Measurements from ENCODE around the gene YTHDC2. TPM values are rescaled to one million over a fixed set of nuclear protein-coding genes. Genes with fewer than 3 reads are reported as not detected.

The YTHDC2 gene
- total RNA-seq, 4 donors from 2014 or later, result 12.4 to 33.4 (median 23.7) TPM

DNA sequence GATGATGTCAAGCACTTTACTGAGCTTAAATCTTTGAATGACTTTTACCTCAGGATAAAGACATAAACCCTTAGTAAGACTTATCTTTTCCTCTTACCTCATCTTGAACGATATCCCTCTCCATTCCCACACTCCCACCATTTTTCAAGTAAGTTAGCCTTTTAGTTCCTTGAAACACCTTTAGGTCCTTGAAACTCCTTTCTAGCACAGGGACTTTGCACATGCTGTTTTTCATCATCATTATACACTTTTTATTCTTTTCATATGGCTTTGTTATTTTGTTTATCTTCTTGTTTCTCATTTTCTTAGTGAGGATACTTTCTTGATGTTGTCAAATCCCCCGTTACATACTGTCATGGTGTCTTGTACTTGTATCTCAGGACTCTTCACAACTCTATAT is 24.8 kb downstream of the YTHDC2 start:
- Histone ChIP-seq H3K4me1 (no peaks in the 10 kb centered on the region), H3K4me3 (no peak overlapping the region), H3K27me3 (no peaks in the 10 kb centered on the region), H3K9me3 (no peaks in the 10 kb centered on the region), H3K27ac (no peak overlapping the region), H3K36me3 (peaks cover 0 to 89% (median 7%) of the 10 kb centered on the region in 3 donors)
- intact Hi-C loops (cut with DNase I), result no loop called here
- no peak for DNase-seq
- TF ChIP-seq CTCF (IDR thresholded peaks at IDR 0.05) (no peak), POLR2A (IDR thresholded peaks at IDR 0.05) (no peak)
- WGBS, 2 donors, result 96 to 100% methylated on average over 2 of the region's 2 CpGs

- intact Hi-C loops (cut with DNase I), result no loop called here
- no peak for DNase-seq
- Histone ChIP-seq H3K9me3 (no peaks in the 10 kb centered on the region), H3K4me1 (peaks cover 0 to 28% (median 3%) of the 10 kb centered on the region in 3 donors), H3K27ac (peak overlapping the region in 3 of 4 donors; percentile 23 to 63 (median 54)), H3K4me3 (no peak overlapping the region), H3K27me3 (no peaks in the 10 kb centered on the region), H3K36me3 (peaks cover 0 to 65% (median 0%) of the 10 kb centered on the region in 3 donors)
- TF ChIP-seq CTCF (IDR thresholded peaks at IDR 0.05) (no peak), POLR2A (IDR thresholded peaks at IDR 0.05) (no peak)
- 66 to 68% methylated on average over 3 of the region's 3 CpGs for WGBS, 2 donors
Measured at GRCh38 chr5:113546703-113547183, 33.2 kb downstream of the YTHDC2 start.

DNA sequence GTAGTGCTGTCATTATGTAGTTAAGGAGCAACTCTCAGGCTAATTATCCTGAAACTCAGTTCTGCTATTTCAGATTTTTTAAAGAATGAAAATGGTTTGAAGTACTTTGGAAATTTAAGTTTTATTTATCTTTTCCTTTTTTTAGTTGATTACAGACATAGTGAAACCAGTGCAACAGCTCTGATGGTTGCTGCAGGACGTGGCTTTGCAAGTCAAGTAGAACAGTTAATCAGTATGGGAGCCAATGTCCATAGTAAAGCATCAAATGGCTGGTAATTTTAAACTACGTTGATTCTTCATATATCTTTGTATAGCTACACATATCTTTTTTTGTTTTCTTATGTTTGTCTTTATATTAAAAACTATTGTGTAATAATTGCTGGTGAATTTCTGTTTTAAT is 34.9 kb downstream of the YTHDC2 start:
- Histone ChIP-seq H3K36me3 (peaks cover 0 to 63% (median 0%) of the 10 kb centered on the region in 3 donors), H3K27ac (no peak overlapping the region), H3K4me3 (no peak overlapping the region), H3K27me3 (no peaks in the 10 kb centered on the region), H3K4me1 (peaks cover 0 to 28% (median 3%) of the 10 kb centered on the region in 3 donors), H3K9me3 (no peaks in the 10 kb centered on the region)
- TF ChIP-seq POLR2A (IDR thresholded peaks at IDR 0.05), result no peak
- TF ChIP-seq CTCF (IDR thresholded peaks at IDR 0.05), result no peak
- no peak for DNase-seq
- intact Hi-C loops (cut with DNase I), result no loop called here
- WGBS, 2 donors, result 86 to 95% methylated on average over 2 of the region's 2 CpGs

- Histone ChIP-seq H3K36me3 (peaks cover 0 to 79% (median 0%) of the 10 kb centered on the region in 3 donors), H3K9me3 (no peaks in the 10 kb centered on the region), H3K4me1 (peaks cover 0 to 4% (median 0%) of the 10 kb centered on the region in 3 donors), H3K27me3 (no peaks in the 10 kb centered on the region), H3K27ac (no peak overlapping the region), H3K4me3 (no peak overlapping the region)
- intact Hi-C loops (cut with DNase I), result no loop called here
- DNase-seq, result no peak
- 93 to 96% methylated on average over 1 of the region's 1 CpG for WGBS, 2 donors
- no peak for TF ChIP-seq CTCF (IDR thresholded peaks at IDR 0.05)
Measured at GRCh38 chr5:113552137-113552536, 38.6 kb downstream of the YTHDC2 start.

DNA sequence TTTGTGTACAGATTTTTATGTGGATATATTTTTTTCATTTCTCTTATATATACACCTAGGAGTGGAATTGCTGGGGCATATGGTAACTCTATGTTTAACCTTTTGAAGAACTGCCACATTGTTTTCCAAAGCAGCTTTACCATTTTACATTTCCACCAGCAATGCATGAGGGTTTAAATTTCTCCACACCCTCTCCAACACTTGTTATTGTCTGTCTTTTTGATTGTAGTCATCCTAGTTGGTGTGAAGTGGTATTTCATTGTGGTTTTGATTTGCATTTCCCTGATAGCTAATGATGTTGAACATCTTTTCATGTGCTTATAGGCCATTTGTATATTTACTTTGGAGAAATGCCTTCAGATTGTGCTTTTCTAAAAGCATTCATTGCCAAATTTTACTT is 39.1 kb downstream of the YTHDC2 start:
- no peak for DNase-seq
- Histone ChIP-seq H3K36me3 (peaks cover 0 to 84% (median 0%) of the 10 kb centered on the region in 3 donors), H3K27ac (no peak overlapping the region)

More for the DNA sequence above, 39.1 kb downstream of the YTHDC2 start:
- intact Hi-C loops (cut with DNase I), result no loop called here
- no peaks in the 10 kb centered on the region for H3K27me3 ChIP-seq
- no peaks in the 10 kb centered on the region for H3K9me3 ChIP-seq
- H3K4me1 ChIP-seq, result no peaks in the 10 kb centered on the region
- TF ChIP-seq POLR2A (IDR thresholded peaks at IDR 0.05), result no peak
- TF ChIP-seq CTCF (IDR thresholded peaks at IDR 0.05), result no peak
- no peak overlapping the region for H3K4me3 ChIP-seq

All from esophagus squamous epithelium (tissue), 5 donors.